H9 (cell line): ENCODE results near the gene SPINK2. TPM values are rescaled to one million over a fixed set of nuclear protein-coding genes. Genes with fewer than 3 reads are reported as not detected.

ENCODE experiments used
- DNase-seq: peaks from one replicate; pipeline ENCODE4 v3.0.0-alpha.2; 2017
- H2AFZ ChIP-seq: one replicate; pipeline ENCODE4 v1.6.1; 2013; ENCODE audit warnings: mild to moderate bottlenecking, low read length, control low read depth, moderate library complexity
- H2AK5ac ChIP-seq: 2 replicates; pipeline ENCODE4 v1.6.1; 2013; ENCODE audit warnings: low read length, control low read depth, mixed read lengths; ENCODE audit not compliant: insufficient read length
- H2BK120ac ChIP-seq: one replicate; pipeline ENCODE4 v1.6.1; 2013; ENCODE audit warnings: low read depth, mild to moderate bottlenecking, low read length, control low read depth, inconsistent platforms; ENCODE audit not compliant: poor library complexity, severe bottlenecking
- H2BK12ac ChIP-seq: 2 replicates; pipeline ENCODE4 v1.6.1; 2013; ENCODE audit warnings: low read length, control low read depth, mixed read lengths, low read depth; ENCODE audit not compliant: insufficient read length
- H2BK15ac ChIP-seq: 2 replicates; pipeline ENCODE4 v1.6.1; 2013; ENCODE audit warnings: low read depth, low read length, control low read depth
- H2BK20ac ChIP-seq: one replicate; pipeline ENCODE4 v1.6.1; 2013; ENCODE audit warnings: low read depth, mild to moderate bottlenecking, low read length, control low read depth, inconsistent platforms; ENCODE audit not compliant: poor library complexity, severe bottlenecking
- H2BK5ac ChIP-seq: 2 replicates; pipeline ENCODE4 v1.6.1; 2013; ENCODE audit warnings: low read length, control low read depth, mixed read lengths; ENCODE audit not compliant: insufficient read length
- H3K14ac ChIP-seq: 2 replicates; pipeline ENCODE4 v1.6.1; 2013; ENCODE audit warnings: low read length, control low read depth; ENCODE audit not compliant: insufficient read depth
- H3K18ac ChIP-seq: 2 replicates; pipeline ENCODE4 v1.6.1; 2013; ENCODE audit warnings: low read depth, mild to moderate bottlenecking, mixed read lengths, low read length, control low read depth; ENCODE audit not compliant: insufficient read length
- H3K23ac ChIP-seq: 2 replicates; pipeline ENCODE4 v1.6.1; 2013; ENCODE audit warnings: low read length, control low read depth, mixed read lengths, low read depth; ENCODE audit not compliant: insufficient read length
- H3K23me2 ChIP-seq: 2 replicates; pipeline ENCODE4 v1.6.1; 2013; ENCODE audit warnings: low read depth, mild to moderate bottlenecking, mixed read lengths, low read length, control low read depth; ENCODE audit not compliant: insufficient read length, poor library complexity, severe bottlenecking
- H3K27ac ChIP-seq: 2 replicates; pipeline ENCODE4 v1.5.1; 2013; ENCODE audit warnings: low read length, control low read depth, mixed read lengths, low read depth; ENCODE audit not compliant: insufficient read length
- H3K27me3 ChIP-seq: 2 replicates; pipeline ENCODE4 v1.6.1; 2013; ENCODE audit warnings: low read length, control low read depth, inconsistent platforms; ENCODE audit not compliant: insufficient read depth
- H3K4ac ChIP-seq: 2 replicates; pipeline ENCODE4 v1.6.1; 2013; ENCODE audit warnings: low read depth, mild to moderate bottlenecking, control low read depth, inconsistent platforms, low read length, moderate library complexity
- H3K4me1 ChIP-seq: 2 replicates; pipeline ENCODE4 v1.6.1; 2013; ENCODE audit warnings: low read length, control low read depth, inconsistent platforms; ENCODE audit not compliant: insufficient read depth
- H3K4me2 ChIP-seq: 2 replicates; pipeline ENCODE4 v1.6.1; 2013; ENCODE audit warnings: low read length, control low read depth, mixed read lengths; ENCODE audit not compliant: insufficient read length, insufficient read depth
- H3K56ac ChIP-seq: 2 replicates; pipeline ENCODE4 v1.6.1; 2013; ENCODE audit warnings: low read depth, mild to moderate bottlenecking, mixed read lengths, low read length, control low read depth; ENCODE audit not compliant: insufficient read length
- H3K79me1 ChIP-seq: 2 replicates; pipeline ENCODE4 v1.6.1; 2013; ENCODE audit warnings: low read depth, mild to moderate bottlenecking, moderate library complexity, low read length, control low read depth, inconsistent platforms; ENCODE audit not compliant: insufficient read depth, poor library complexity, severe bottlenecking
- H3K79me2 ChIP-seq: 2 replicates; pipeline ENCODE4 v1.6.1; 2013; ENCODE audit warnings: low read length, control low read depth, inconsistent platforms; ENCODE audit not compliant: insufficient read depth
- H3K9ac ChIP-seq: 2 replicates; pipeline ENCODE4 v1.6.1; 2013; ENCODE audit warnings: low read length, control low read depth, mixed read lengths; ENCODE audit not compliant: insufficient read length; ENCODE audit errors: extremely low read depth
- H3K9me3 ChIP-seq: one replicate; pipeline ENCODE4 v1.6.1; 2013; ENCODE audit warnings: low read depth, low read length, inconsistent platforms; ENCODE audit not compliant: control insufficient read depth
- H3T11ph ChIP-seq: one replicate; pipeline ENCODE4 v1.6.1; 2013; ENCODE audit warnings: mild to moderate bottlenecking, low read length, control low read depth, inconsistent platforms
- H4K20me1 ChIP-seq: one replicate; pipeline ENCODE4 v1.6.1; 2013; ENCODE audit not compliant: control insufficient read depth, insufficient read length, insufficient read depth
- H4K5ac ChIP-seq: 2 replicates; pipeline ENCODE4 v1.6.1; 2013; ENCODE audit warnings: low read depth, mild to moderate bottlenecking, mixed read lengths, low read length, control low read depth; ENCODE audit not compliant: insufficient read length
- H4K8ac ChIP-seq: replicated peaks from 2 replicates; pipeline ENCODE4 v1.6.1; 2013; ENCODE audit warnings: low read length, control low read depth, mixed read lengths, low read depth; ENCODE audit not compliant: insufficient read length
- H4K91ac ChIP-seq: 2 replicates; pipeline ENCODE4 v1.6.1; 2013; ENCODE audit warnings: low read depth, mild to moderate bottlenecking, moderate library complexity, mixed read lengths, low read length, control low read depth; ENCODE audit not compliant: insufficient read length
- H3K27ac Mint-ChIP-seq, 3 experiments: 2 replicates in 2 of 3; 3 replicates in 1 of 3; pipeline ENCODE4 v1.8.0; 2020 to 2021; ENCODE audit warnings: mixed read lengths in 3 of 3, mild to moderate bottlenecking in 1 of 3, moderate library complexity in 1 of 3
- H3K27me3 Mint-ChIP-seq: 2 replicates; pipeline ENCODE4 v1.8.0; 2021; ENCODE audit warnings: low read depth, mild to moderate bottlenecking, moderate library complexity, mixed read lengths
- H3K36me3 Mint-ChIP-seq, 3 experiments: 2 replicates in 2 of 3; 3 replicates in 1 of 3; pipeline ENCODE4 v1.8.0; 2020 to 2021; ENCODE audit warnings: low read depth in 3 of 3, mixed read lengths in 3 of 3; ENCODE audit not compliant: insufficient read depth in 1 of 3
- H3K4me1 Mint-ChIP-seq, 2 experiments: 2 replicates each; pipeline ENCODE4 v1.8.0; 2020; ENCODE audit warnings: mixed read lengths in 2 of 2
- H3K4me3 Mint-ChIP-seq, 2 experiments: 2 replicates in 1 of 2; 3 replicates in 1 of 2; pipeline ENCODE4 v1.8.0; 2020 to 2021; ENCODE audit warnings: mild to moderate bottlenecking in 2 of 2, mixed read lengths in 2 of 2, moderate library complexity in 1 of 2
- H3K9me3 Mint-ChIP-seq, 2 experiments: 2 replicates in 1 of 2; 3 replicates in 1 of 2; pipeline ENCODE4 v1.8.0; 2020; ENCODE audit warnings: mild to moderate bottlenecking in 2 of 2, mixed read lengths in 2 of 2, moderate library complexity in 1 of 2
- WGBS: extraction: QIAGEN DNeasy Blood & Tissue Kit; methylation state at CpG from one replicate; pipeline ENCODE4 v1.1.7; 2013; ENCODE audit warnings: missing lambda C conversion rate, low lambda C conversion rate, mixed read lengths; ENCODE audit not compliant: insufficient read length; ENCODE audit errors: extremely low coverage; 5-methylcytosine and 5-hydroxymethylcytosine counted together
- total RNA-seq: library from RNA; stranded (reverse); gene quantifications from 2 replicates; pipeline ENCODE4 v1.2.1, GENCODE V29; 2021
- TF ChIP-seq, protein P1 (sequence below): fragments of 200-600 bp; sonication (generic); conservative IDR thresholded peaks from 3 replicates; pipeline ENCODE4 v1.8.0; 2021; ENCODE audit warnings: antibody characterized with exemption, mild to moderate bottlenecking

Gene SPINK2
- total RNA-seq, 1 experiment from 2014 or later, result 0.44 TPM

DNA sequence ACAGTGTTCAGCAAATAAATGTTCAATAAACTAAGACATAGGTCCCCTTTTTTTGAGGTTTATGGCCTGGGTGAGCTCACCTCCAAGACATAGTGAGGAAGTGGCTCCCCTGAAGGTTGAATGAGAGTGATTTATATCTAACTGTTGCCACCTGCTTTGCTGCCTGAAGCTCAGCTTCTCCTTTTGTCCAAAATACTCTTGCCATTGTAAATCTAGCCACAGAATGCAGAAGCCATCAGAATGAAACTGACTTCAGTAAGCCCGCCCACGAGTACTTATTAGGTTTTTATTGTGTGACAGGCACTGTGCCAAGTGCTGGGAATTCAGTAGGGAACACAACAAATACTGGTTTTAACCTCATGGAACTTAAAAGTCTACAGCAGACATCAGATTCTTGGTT, 18.0 kb downstream of the SPINK2 start:
- WGBS, result no CpG with 5 or more reads among the region's 2 CpGs
- no peak overlapping the region for H4K8ac ChIP-seq

More for the DNA sequence above, 18.0 kb downstream of the SPINK2 start:
- Histone ChIP-seq H2BK20ac (no peak overlapping the region), H3K27ac (no peak overlapping the region), H3K14ac (no peak overlapping the region), H3K27me3 (no peaks in the 10 kb centered on the region; the same call in 1 of the 2 replicates), H2AK5ac (no peak overlapping the region), H3K9ac (no peak overlapping the region), H3K56ac (no peak overlapping the region), H2BK5ac (no peak overlapping the region), H2AFZ (no peak overlapping the region), H3K9me3 (no peaks in the 10 kb centered on the region), H2BK12ac (no peak overlapping the region), H3K4me2 (no peak overlapping the region), H3K79me2 (no peaks in the 10 kb centered on the region), H4K5ac (no peak overlapping the region), H3K23me2 (no peaks in the 10 kb centered on the region), H3K4me1 (no peaks in the 10 kb centered on the region), H2BK120ac (no peak overlapping the region), H3K23ac (no peak overlapping the region), H4K91ac (no peak overlapping the region), H3T11ph (no peak overlapping the region), H2BK15ac (no peak overlapping the region), H3K18ac (no peak overlapping the region), H4K20me1 (no peaks in the 10 kb centered on the region), H3K79me1 (no peaks in the 10 kb centered on the region), H3K4ac (no peak overlapping the region)
- Mint-ChIP-seq H3K4me3 (no peak overlapping the region), H3K27ac (no peak overlapping the region), H3K9me3 (no peaks in the 10 kb centered on the region; a peak in 1 of 5 replicates), H3K27me3 (peaks cover 21% of the 10 kb centered on the region), H3K36me3 (no peaks in the 10 kb centered on the region), H3K4me1 (peaks cover 3% of the 10 kb centered on the region in 2 experiments; a peak in 3 of 4 replicates)
- DNase-seq, result no peak
- TF ChIP-seq, protein P1, sequence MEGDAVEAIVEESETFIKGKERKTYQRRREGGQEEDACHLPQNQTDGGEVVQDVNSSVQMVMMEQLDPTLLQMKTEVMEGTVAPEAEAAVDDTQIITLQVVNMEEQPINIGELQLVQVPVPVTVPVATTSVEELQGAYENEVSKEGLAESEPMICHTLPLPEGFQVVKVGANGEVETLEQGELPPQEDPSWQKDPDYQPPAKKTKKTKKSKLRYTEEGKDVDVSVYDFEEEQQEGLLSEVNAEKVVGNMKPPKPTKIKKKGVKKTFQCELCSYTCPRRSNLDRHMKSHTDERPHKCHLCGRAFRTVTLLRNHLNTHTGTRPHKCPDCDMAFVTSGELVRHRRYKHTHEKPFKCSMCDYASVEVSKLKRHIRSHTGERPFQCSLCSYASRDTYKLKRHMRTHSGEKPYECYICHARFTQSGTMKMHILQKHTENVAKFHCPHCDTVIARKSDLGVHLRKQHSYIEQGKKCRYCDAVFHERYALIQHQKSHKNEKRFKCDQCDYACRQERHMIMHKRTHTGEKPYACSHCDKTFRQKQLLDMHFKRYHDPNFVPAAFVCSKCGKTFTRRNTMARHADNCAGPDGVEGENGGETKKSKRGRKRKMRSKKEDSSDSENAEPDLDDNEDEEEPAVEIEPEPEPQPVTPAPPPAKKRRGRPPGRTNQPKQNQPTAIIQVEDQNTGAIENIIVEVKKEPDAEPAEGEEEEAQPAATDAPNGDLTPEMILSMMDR, result no peak
